ENCODE data around the gene MAMLD1.
A peak's percentile ranks its signal among the peaks of the same experiment; 100 is the strongest.

MAMLD1 gene

DNA sequence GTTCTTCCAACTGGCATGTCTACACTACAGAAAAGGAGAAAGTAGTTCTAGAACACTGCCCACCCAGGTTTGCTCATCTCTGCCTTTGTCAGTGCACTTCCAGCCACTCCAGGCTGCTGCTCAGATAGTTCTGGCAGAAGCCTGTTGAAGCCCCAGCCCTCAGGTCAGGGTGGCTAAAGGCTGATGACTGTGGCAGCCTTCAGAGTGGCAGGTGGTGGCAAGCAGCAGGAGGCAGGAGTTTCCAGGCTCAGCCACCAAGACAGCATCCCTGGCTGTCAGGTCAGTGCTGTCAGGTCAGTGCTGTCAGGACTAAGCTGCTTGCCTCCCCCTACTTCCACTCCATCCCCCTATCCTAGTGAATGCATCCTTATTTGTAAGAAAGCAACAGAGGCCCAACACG is 100.4 kb downstream of the MAMLD1 start:
- no peak for DNase-seq

DNA sequence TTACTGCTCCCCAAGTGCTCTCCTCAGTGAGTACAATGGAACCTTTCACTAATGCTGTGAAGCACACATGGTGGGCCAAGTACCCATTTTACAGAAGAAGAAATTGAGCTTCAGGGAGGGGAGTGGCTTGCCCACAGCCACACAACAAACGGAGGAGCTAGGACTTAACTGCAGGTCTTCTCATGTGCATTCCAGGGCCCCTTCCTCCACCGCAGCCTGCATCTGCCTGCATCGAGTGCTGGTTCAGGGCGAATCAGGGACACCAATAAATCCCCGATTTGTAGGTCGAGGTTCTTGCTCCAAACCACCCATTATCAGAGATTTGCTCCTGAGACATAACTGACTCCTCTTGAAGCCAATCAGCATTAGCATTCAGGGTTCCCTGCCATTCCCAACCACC is 100.9 kb downstream of the MAMLD1 start:
- no peak for DNase-seq

DNA sequence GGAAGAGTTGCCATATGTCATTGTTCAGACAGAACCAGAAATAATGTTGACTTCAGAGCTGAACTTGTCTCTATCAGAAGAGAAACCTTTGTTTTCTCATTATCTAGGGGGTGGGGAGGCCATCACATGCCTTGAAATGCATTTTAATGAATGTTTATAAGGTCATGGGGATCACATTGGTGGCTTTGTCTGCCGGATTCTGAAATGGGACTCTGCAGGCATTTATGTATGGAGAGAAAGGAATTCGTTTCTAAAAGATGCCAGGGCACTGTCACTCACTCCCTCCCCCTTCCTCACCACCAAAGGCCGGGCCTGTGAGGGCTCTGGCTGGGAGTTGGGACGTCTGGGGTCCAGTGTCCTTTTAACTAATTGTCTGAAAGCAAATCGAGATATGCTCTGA is 102.2 kb downstream of the MAMLD1 start:
- DNase-seq = no peak

DNA sequence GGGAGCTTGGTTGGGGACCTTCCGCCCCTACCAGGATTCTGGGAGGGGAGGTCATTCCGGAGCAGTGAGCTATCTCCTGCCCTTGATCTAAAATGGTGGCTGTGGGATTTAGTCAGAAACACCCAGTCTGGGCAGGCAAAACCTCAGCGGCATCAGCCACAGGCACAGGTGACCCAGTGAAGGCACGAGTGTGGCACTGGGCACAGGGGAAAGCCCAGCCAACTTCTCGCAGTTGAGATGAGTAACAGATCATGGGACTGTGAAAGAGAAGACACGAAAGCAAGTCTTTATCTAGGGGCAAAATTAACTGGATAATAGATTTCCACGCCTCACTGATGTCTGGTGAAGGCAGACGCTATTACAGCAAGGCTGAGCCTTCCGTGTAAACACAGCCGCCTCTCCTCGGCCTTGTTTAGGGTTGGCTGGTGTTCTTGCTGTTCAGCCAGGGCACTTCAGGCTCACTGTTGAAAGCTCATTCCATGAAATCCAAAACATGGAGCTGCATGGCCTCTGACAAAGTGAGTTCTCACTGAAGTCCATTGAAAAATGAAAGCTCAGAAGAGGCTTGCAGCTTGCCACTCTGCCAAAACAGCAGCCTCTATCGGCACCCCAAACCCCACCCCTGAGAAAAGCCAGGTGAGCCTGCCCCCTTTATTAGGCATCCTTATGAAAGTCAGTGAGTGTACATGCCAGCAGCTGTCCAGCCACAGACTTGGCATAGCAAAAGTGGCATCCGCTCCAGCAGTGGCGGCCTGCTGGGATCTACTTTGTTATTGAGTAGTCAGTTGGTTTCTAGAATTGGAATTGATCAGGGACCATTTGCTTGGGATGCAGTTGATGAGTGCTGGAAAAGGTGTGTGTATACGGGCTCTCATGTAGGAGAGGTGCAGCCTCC is 103.0 kb downstream of the MAMLD1 start:
- DNase-seq = no peak

DNA sequence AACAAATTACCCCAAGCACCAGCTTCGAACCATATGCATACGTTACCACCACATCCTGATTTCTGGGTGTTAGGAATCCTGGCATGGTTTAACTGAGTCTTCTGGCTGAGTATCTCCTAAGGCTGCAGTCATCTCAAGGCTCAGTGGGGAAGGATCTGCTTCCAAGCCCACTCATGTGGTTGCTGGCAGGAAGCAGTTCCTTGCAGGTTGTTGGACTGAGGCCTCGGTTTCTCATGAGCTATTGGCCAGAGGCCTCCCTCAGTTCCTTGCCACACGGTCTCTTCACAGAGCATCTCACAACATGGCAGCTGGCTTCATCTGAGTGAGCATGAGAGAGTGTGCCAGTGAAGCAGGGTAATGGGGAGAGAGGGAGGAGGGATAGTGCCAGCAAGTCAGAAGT is 109.2 kb downstream of the MAMLD1 start:
- no peak for DNase-seq

DNA sequence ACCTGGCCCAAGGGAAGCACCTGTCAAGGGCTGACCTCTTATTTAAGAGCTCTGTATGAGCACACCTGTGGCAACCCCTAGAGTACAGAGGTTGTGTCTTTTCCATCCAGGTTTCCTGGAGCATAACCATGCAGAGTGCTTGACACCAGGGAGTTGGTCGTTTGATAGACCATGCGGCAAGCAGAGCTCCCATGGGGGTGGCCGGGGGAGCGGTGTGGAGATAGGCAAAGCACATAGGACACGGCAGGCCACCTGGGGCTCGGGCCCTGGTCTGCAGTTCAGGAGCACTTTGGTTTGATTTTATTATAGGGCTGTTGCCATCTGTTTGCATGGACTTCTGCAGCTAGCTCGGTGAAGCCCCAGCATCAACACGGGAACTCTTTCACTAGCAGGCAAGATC is 110.3 kb downstream of the MAMLD1 start:
- DNase-seq = no peak

DNA sequence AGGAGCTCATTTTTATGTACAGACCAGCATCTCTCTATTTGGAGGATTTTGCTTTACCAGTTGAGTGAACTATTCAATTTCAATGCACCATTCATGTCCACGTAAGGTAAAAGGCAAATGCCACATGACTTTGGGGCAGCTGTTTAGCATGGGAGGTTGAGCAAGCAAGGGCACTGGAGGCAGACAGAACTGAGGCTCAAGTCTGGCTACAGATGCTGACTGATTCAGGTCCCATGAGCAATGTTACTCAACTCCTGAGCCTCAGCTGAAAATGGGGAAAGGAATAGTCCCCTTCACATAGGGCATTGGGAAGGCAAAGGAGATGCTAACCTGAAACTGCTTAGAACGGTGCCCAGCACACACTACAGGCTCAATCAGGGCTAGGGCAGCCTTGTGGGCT is 112.3 kb downstream of the MAMLD1 start:
- DNase-seq = no peak

DNA sequence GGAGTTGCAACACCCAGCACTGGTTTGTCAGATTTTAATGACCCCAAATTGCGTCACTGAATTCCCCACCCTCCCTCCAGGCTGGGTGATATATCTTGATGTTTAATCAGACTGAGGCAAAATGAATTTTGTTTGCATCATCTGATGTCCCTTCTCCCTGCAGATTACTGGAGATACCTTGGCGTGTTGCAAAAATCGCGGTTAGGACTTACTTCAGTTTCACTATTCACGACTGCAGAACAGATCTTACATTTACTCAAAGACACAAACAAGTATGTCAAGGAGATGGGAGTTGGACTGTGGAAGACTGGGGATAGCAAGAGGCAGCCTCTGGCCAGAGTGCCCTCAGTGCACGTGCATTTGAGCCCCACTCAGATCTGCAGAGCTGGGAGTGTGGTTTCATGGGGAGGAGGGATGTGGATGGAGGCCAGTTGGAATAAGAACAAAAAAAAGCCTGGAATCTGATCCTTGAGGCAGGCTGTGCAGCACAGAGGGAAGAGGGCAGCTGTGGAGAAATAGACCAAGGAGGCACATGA is 113.1 kb downstream of the MAMLD1 start:
- no peak for DNase-seq

DNA sequence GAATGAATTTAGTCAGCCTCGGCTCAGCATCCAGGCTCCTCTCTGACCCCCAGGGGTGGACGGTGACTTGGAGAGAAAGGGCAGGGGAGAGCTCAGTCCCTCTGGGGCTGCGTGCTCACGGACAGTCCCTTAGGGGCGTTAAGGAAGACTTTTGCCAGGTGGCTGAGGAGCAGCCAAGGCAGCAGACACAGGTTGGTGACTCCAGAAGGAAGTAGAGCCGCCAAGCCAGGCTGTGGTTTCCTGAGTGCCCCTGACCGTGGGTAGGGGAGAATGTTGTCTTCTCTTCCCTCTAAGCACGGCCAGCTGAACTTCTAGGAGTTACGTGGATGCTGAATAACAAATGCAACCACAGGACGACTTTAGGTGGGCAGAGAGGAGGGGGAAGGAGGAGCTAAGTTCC is 114.3 kb downstream of the MAMLD1 start:
- no peak for DNase-seq

DNA sequence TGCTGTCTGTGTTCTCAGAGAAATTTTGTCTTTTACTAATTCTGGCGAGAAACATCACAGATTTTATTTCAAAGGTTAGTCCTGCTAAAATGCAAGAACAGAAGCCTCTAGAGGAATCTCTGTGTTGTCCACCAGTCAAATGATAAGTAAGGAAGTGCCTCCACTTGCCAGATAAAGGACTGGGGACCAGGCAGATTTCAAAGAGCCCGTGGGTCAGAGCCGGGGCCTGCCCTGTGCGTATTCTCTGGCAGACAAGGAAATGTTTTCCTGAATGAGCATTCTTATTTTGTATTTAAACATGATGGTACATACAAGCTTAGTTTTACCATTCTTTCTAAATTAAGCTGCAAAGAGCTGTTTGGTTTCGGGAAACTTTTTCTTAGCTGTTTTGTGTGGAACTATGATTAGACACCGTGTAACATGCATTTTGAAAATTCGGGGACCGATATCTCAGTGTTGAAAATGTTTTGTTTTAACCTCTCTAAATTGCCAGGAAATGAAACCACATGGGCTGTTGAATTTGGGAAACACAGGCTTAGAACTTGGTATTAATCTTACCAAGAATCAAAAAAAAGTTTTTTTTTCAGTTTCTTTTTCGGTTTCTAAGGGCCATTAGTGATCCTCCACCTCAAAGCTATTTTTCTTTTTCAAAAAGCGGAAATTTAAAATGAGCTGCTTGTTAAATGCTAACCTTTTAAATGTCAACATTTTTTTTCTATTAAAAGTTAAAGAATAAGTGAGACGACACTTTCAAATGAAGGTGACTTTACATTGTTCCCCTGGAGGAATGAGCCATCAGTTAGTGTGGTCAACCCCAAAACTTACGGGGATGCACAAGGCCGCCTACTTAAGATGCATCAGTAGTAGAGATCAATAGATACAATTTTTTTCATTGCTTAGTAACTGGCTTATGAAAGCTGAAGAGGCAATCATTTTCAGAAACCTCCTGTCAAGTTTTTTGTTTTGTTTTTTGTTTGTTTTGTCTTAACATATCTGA is 115.7 kb downstream of the MAMLD1 start:
- peak; percentile 38 for DNase-seq

DNA sequence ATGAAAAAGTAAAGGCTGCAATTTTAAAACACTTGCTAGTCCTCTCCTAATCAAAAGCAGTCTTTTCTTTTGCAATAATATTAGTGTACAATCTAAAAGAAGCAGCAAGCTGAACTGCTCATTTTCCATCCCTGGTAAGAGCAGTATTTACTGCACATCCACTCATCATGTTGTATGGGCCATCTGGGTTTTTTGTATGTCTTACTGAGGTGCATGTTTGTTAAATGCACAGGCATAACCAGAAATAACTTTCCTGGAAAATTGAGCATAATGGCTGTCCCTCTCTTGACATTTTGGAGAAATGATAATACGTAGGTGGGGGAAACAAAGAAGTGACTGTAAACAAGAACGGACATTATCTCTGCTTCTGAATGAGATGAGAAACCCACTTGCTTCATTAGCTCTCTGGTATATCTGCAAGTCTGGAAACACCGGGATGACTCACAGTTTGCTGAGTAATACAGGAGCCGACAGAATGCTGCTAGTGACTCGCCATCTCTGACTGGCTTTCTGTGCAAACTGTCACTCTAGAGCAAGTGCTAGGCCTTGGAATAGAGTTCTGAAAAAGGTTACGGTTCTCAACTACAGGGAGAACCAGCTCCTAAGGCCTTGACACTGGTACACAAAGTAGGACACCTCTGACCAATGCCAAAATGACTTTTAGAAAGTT is 119.6 kb downstream of the MAMLD1 start:
- no peak for DNase-seq

DNA sequence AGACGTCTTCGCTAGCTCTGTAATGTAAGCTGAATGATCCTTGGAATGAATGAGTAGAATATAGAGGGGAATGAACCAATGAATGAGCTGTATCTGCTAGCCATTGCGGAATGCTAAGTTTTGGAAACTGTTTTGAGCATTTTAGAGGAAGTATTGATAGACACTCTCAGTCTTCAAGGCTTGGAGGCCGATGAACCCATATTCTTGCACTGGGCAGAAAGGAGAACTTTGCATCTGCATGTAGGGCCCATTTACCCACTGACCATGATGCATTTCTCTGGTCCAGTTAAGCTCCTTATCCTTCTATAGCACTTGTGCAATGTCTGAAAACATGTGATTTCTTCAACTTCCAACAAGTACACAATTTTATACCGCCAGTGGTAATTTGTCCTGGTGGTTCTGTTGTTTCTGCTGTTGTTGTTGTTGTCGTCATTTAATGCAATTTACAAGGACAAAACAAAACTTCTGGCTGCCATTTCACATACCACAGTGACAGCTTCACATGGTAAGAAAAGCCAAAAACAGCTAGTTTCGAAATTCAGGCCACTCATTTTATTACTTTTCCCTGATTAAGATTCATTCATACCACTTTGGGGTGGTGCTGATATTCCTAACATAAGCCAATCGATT is 120.4 kb downstream of the MAMLD1 start:
- DNase-seq = no peak

DNA sequence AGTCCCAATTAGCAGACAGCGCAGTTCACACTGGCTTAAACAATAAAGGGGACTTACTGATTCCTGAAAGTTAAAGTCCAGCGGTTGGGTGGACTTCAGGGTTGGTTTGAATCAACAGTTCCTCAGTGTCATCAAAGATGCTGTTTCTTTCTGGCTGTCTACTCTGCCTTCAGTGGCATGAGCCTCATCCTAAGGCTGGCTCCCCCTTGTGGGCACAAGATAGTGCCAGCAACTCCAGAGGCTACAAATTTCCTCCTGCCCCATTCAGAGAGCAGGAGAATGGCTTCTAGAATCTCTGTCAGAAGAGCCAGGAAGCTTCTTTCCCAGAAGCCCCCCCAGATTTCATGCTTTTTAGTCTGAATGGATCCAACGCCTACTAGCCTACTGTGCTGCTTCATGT is 122.9 kb downstream of the MAMLD1 start:
- peak; percentile 59 for DNase-seq

DNA sequence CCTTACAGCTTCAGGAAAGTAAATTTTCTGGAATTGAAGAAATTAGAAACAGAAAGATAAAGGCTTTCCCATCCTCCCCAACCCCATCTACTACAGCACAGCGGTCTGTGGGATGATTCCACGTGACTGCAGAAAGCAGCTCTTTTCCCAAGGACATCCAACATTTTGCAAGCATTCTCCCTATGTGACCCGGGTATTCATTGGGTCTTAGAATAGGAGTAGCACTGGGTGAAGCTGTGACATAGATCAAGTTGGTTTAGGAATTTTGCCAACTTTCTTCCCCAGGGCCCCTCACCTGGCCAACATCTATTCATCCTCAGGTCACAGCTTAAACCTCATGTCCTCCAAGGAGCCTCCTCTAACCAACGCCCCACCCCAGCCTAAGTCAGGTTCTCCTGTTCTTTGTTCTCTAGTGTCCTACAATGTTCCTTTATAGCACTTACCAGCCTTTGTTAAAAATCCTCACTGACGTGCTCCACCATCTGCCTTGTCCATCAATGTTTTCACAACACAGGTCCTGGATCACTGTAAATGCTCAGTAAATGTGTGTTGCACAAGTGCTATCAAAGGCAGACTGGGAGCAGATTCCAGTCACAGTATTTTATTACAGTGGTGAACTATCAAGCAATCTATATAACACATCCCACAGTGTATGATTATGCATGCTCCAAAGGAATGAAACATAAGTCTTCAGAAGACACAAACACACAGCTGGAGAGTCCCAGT is 124.4 kb downstream of the MAMLD1 start:
- DNase-seq = no peak

DNA sequence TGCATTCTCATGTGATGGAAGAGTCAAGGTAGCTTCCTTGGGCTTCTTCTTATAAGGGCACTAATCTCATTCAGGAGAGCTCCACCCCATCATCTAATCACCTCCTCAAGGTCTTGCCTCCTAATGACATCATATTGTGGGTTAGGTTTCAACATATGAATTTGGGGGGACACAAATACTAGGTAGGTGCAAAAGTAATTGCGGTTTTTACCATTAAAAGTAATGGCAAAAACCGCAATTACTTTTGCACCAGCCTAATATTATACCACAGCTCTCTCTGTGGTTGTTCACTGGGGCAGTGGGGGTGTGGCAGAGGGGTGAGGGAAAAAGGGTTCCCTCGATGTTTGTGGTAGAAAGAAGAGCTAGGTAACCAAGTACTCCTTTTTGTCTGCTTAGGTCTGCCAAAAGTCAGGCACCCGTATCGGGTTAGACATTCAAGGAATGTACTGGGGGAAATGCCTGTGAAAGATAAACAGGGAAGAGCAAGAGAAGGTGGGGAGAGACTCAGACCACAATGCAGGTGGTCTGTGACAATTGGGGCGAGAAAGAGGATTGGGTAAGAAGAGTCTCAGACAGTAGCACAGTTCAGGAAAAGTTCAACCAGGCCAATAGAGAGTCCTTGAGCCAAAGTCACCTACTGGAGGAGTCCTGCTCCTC is 126.4 kb downstream of the MAMLD1 start:
- DNase-seq = no peak

DNA sequence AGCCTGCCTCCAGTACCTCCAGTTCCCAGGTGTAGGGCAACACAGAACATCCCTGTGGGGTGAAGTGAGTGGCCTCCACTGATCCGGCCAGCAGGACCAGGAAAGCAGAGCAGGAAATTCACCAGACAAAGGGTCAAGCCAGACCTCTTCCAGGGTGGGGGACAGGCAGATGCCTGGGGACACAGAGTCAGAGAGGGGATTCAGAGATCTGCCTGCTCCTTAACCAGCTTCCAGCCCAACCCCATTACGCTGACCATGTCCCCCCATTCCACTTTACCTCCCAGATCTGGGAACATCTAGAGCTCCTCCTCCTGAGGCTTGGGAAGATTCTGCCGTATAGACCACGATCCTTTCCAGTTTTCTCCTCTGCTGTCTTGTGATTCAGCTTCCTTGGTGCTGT is 132.4 kb downstream of the MAMLD1 start:
- no peak for DNase-seq

DNA sequence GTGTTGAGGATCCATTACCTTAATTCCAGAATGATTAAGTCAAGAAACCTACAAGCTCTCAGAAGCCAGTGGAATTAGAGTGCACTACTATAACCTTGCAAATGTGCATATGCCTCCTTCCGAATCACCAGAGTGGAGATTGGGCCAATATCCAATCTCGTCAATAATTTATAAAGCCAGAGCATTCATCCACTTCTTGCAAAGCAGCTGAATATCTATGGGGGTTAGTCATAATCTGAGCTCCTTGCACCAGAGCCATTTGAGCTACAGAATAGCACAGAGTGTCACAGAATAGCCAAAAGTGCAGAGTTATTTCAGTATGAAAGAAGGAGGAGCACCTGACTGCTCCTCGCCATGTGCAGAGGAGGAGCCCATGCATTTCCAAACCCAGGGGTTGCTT is 136.1 kb downstream of the MAMLD1 start:
- DNase-seq = no peak

DNA sequence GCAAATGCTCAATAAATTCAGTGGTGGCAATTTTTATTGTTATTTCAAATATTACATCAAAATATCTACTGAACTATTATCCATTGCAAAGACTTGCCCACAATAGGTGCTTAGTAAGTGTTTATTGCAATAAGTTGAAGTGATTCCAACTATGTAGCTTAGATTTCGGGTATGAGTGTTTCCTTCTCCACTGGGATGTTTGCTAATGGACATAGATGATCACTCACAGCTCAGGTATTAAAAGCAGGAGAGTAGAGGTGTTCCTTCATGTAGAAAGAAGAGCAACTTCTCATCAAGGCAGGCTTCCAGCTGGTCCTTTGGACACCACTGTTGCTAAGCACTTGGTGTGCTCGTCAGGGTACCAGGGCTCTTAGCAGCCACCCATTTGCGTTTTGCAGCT is 139.0 kb downstream of the MAMLD1 start:
- DNase-seq = no peak

DNA sequence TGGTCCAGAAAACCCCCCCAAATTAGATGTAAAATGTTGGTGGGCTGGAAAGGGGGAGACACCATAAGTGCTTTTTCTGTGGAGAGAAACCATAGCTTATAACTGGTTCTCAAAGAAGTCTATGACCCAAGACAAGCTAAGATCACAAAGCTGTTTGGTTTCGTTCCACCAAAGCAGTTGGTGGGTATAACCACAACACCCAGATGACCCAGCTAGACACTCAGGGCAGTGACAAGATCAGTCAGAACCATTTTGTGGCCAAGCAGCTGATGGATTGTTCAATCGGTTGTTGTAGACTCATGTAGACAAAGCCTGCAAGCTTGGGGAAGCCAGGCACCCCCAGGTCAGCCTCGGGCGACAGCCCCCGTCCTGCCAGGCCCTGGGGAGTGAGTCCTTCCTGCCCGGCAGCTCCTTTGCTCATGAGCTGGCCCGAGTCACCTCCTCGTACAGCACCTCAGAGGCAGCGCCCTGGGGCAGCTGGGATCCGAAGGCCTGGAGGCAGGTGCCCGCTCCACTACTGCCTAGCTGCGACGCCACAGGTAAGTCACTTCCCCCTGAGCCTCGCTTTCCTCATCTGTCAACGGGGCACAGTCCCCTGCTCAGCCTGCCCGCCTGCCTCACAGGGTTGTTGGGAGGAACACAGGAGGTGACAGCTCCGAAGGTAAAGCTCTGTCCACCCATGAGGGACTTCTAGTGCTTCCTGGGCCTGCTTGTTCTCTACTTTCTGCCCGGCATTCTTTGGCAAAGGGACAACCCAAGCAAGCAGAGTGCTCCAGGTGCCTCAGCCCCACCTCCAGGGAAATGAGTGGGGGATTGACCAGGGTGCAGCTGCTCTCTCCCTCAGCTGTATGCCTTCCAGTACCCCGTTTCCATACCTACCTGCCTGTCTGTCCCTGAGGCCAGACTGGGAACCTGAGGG is 140.1 kb downstream of the MAMLD1 start:
- DNase-seq = no peak

DNA sequence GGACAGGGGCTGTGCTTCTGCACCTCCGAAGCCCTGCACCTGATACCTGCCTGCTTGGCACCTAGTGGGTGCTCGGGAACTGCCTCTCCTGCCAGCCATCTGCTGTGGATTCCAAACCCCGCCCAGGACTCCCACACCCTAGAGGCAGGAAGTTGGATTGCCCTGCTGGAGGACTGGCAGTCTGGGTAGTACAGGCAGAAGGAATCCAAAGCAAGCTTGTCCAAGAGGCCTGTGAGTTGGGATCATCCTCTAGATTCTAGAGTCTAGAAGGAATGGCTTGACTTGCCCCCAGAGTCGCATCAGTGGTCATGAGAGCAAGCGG is 140.7 kb downstream of the MAMLD1 start:
- no peak for DNase-seq
